Esophagus squamous epithelium (tissue), 5 donors: ENCODE data around the gene APOA1. TPM values are rescaled to one million over a fixed set of nuclear protein-coding genes. Genes with fewer than 3 reads are reported as not detected.
A peak's percentile ranks its signal among the peaks of the same experiment; 100 is the strongest.

Experiments used
- DNase-seq: peaks from one replicate; lab custom pipeline; 2025; lab: John Stamatoyannopoulos, UW
- H3K27ac ChIP-seq, 4 donors: fragments of 200-600 bp; sonication (generic); one replicate each; pipeline ENCODE4 v1.5.1; 2016 to 2019; ENCODE audit warnings: mild to moderate bottlenecking in 1 of 4
- H3K27me3 ChIP-seq, 4 donors: fragments of 200-600 bp; sonication (generic); 1 replicate in 3 of 4; 2 replicates in 1 of 4; pipeline versions ENCODE4 v1.5.1 to v1.6.0; 2017 to 2021; ENCODE audit warnings: antibody characterized with exemption in 1 of 4
- H3K36me3 ChIP-seq, 3 donors: fragments of 200-600 bp; sonication (generic); one replicate each; pipeline ENCODE4 v1.5.1; 2016 to 2019
- H3K4me1 ChIP-seq, 3 donors: fragments of 200-600 bp; sonication (generic); one replicate each; pipeline ENCODE4 v1.5.1; 2017 to 2019
- H3K4me3 ChIP-seq, 4 donors: fragments of 200-600 bp; sonication (generic); 1 replicate in 3 of 4; 2 replicates in 1 of 4; pipeline ENCODE4 v1.5.1; 2016 to 2019; ENCODE audit warnings: mild to moderate bottlenecking in 2 of 4, moderate library complexity in 1 of 4
- H3K9me3 ChIP-seq, 3 donors: fragments of 200-600 bp; sonication (generic); one replicate each; pipeline ENCODE4 v1.5.1; 2016 to 2019
- CTCF ChIP-seq, 6 experiments: fragments of 450-650 bp in 4 of 6; fragments of 200-600 bp in 2 of 6; sonication (generic) in 2 of 6; IDR thresholded peaks; one replicate each; pipeline ENCODE4 v1.5.1; 2016 to 2019; ENCODE audit warnings: antibody characterized with exemption in 6 of 6, mild to moderate bottlenecking in 4 of 6, moderate library complexity in 4 of 6
- POLR2A ChIP-seq, 4 donors: fragments of 450-650 bp; IDR thresholded peaks; one replicate each; pipeline ENCODE4 v1.6.1; 2017; ENCODE audit warnings: antibody characterized with exemption in 4 of 4, mild to moderate bottlenecking in 4 of 4, moderate library complexity in 3 of 4
- WGBS, 2 donors: methylation state at CpG; one replicate each; pipeline ENCODE4 v1.1.5; 2018; 5-methylcytosine and 5-hydroxymethylcytosine counted together
- intact Hi-C: fragments of 100-400 bp; cut with DNase I; formaldehyde crosslinking; loops from one replicate; pipeline ENCODE4 v1.15.0; 2022
- total RNA-seq, 4 donors: library from RNA; depleted of rRNA; stranded (reverse); fragments of >200 nt; gene quantifications; one replicate each; pipeline ENCODE4 v1.1.0, GENCODE V29; 2016
- donor health status: DM: yes; HTN: yes; CAD: no.

APOA1 gene
- total RNA-seq, 4 donors from 2014 or later, result not detected

- TF ChIP-seq CTCF (IDR thresholded peaks at IDR 0.05) (no peak), POLR2A (IDR thresholded peaks at IDR 0.05) (no peak)
- intact Hi-C loops, result no loop called here
- H3K27me3 ChIP-seq, result peaks cover 0 to 11% (median 0%) of the 10 kb centered on the region in 4 donors
- no peaks in the 10 kb centered on the region for H3K36me3 ChIP-seq
- DNase-seq, result no peak
- H3K9me3 ChIP-seq, result no peaks in the 10 kb centered on the region
- H3K4me1 ChIP-seq, result peaks cover 5 to 11% (median 7%) of the 10 kb centered on the region in 3 donors
- no peak overlapping the region for H3K4me3 ChIP-seq
- 90 to 100% methylated on average over 1 of the region's 1 CpG for WGBS, 2 donors
- H3K27ac ChIP-seq, result no peak overlapping the region
Observed at GRCh38 chr11:116793772-116794097, 43.7 kb downstream of the APOA1 start.

GRCh38 chr11:116792869-116793771, 44.3 kb downstream of the APOA1 start:
- intact Hi-C loops, result no loop called here
- TF ChIP-seq POLR2A (IDR thresholded peaks at IDR 0.05) (no peak), CTCF (IDR thresholded peaks at IDR 0.05) (no peak)
- 68 to 80% methylated on average over 8 of the region's 8 CpGs for WGBS, 2 donors

GRCh38 chr11:116792144-116792868, 45.1 kb downstream of the APOA1 start:
- WGBS, 2 donors, result 75 to 77% methylated on average over 6 of the region's 8 CpGs
- Histone ChIP-seq H3K4me1 (peaks cover 8 to 19% (median 10%) of the 10 kb centered on the region in 3 donors), H3K27me3 (peaks cover 0 to 11% (median 0%) of the 10 kb centered on the region in 4 donors), H3K4me3 (no peak overlapping the region), H3K27ac (no peak overlapping the region), H3K36me3 (no peaks in the 10 kb centered on the region), H3K9me3 (no peaks in the 10 kb centered on the region)
- intact Hi-C loops, result no loop called here
- TF ChIP-seq CTCF (IDR thresholded peaks at IDR 0.05) (no peak), POLR2A (IDR thresholded peaks at IDR 0.05) (no peak)
- DNase-seq, result no peak

More at GRCh38 chr11:116792869-116793771, 44.3 kb downstream of the APOA1 start:
- H3K27me3 ChIP-seq, result peaks cover 0 to 11% (median 0%) of the 10 kb centered on the region in 4 donors
- DNase-seq, result no peak
- H3K36me3 ChIP-seq, result no peaks in the 10 kb centered on the region
- H3K4me3 ChIP-seq, result no peak overlapping the region
- H3K9me3 ChIP-seq, result no peaks in the 10 kb centered on the region
- peaks cover 8 to 18% (median 10%) of the 10 kb centered on the region in 3 donors for H3K4me1 ChIP-seq
- no peak overlapping the region for H3K27ac ChIP-seq

- Histone ChIP-seq H3K36me3 (no peaks in the 10 kb centered on the region), H3K4me1 (peaks cover 10 to 24% (median 14%) of the 10 kb centered on the region in 3 donors), H3K27ac (no peak within 1 kb of the TSS), H3K27me3 (peaks cover 0 to 11% (median 0%) of the 10 kb centered on the region in 4 donors), H3K9me3 (no peaks in the 10 kb centered on the region), H3K4me3 (peak within 1 kb of the TSS in 1 of 4 donors; percentile 43)
- WGBS, 2 donors, result 79 to 82% methylated on average over 4 of the region's 7 CpGs
- TF ChIP-seq CTCF (IDR thresholded peaks at IDR 0.05), result no peak
- TF ChIP-seq POLR2A (IDR thresholded peaks at IDR 0.05), result no peak
- intact Hi-C loops, result no loop called here
- DNase-seq, result no peak
Observed at GRCh38 chr11:116791813-116792143, 45.6 kb downstream of the APOA1 start, which contains the start of gene APOA5. Gene APOA5, minus strand, starts transcription at chr11:116791879. Its CDS starts 19 bp downstream, at chr11:116791860.
